GM19023 (cell line): ENCODE measurements around the gene ALCAM.

Source experiments
- ATAC-seq: cut with Tn5 transposase; IDR thresholded peaks from one replicate; pipeline ENCODE4 v1.9.1; 2021; ENCODE audit warnings: mild to moderate bottlenecking, moderate library complexity; ENCODE audit not compliant: unreplicated experiment

ALCAM gene

GRCh38 chr3:105423397-105423796 lies 56.7 kb downstream of the ALCAM start:
- ATAC-seq, result no peak

DNA sequence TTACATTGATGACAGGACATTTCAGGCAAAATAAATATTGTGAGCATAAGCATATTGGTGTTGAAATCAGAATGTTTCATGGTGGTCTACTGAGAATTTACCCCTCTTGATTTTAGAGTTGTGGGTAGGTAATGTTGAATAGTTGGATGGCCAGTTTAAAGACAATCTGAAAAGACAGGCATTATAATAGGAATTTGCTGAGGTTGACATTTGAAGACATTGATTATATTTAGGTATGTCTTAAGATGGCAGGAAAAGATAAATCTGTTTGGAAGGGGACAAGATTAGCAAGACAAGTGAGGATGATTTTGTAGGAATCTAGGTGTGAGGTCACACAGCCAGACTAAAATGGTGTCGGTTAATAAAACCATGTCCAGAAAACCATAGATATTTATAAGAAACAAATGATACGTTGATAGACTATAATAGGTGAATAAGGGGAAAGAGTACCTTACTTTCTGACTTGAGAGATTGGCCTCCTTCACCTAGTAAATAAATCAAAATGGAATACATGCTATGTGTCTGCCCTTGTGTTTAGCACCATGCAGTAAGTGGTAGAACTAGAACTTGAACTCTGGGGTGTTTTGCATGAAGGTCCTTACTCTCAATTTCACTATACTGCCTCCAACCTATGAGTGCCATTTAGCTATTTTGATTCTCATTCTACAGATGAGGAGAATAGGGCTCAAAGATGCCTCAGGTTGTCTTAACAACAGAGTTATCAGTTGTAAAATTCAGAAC lies 57.9 kb downstream of the ALCAM start:
- no peak for ATAC-seq

DNA sequence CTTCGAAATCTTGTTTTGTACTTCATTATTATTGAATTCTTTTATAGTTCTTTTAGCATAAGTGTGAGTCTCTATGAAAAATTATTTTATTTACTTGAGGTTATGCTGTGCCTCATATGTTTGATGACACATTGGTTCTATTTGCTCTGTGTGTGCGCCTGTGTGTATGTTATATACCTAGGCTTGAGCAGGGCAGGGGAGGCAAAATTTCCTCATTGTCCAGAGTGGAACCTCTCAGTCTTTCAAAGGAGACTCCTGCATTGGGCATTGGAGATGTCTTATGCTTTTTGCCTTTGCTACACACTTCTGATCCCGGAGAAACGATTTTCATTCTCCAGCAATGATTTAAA lies 58.4 kb downstream of the ALCAM start:
- no peak for ATAC-seq

- no peak for ATAC-seq
Measured at GRCh38 chr3:105427332-105427731, 60.6 kb downstream of the ALCAM start.

- ATAC-seq, result no peak
Measured at GRCh38 chr3:105429034-105429762, 62.5 kb downstream of the ALCAM start.

GRCh38 chr3:105430455-105430854 lies 63.7 kb downstream of the ALCAM start:
- ATAC-seq, result no peak

DNA sequence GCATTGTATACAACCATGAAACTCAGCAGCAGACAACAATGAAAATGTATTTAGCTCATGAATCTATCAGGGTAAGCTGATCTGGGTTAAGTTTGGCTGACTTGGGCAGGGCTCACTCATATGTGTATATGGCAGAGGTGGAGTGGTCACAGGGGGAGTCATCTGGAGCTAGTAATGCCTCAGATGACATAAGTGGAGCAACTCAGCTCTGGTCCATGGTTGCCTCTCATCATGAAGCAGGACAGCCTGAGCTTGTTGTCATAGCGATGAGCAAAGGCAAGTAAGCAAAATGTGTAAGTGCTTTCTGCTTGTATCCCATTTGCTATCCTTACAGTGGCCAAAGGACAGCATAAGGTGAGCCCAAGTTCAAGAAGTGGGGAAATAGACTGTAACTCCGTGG lies 64.5 kb downstream of the ALCAM start:
- no peak for ATAC-seq

DNA sequence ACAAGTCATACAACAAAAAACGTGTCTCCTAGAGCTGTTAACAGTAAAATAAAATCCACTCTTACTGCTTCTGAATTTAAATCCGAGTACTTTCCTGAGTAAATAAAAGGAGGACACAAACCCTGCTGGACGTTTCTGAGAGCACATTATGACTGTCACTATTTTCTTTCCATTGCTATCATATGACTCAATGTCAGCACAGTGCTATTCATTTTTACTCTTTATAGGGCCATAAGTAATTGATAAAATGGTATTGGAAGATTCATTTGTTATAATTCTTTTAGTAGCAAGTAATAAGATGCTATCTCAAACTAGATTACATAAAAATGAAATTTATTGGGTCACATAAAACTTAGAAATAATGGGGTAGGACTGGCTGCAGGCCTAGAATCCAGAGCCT lies 68.6 kb downstream of the ALCAM start:
- no peak for ATAC-seq

GRCh38 chr3:105436687-105437086 lies 70.0 kb downstream of the ALCAM start:
- no peak for ATAC-seq

DNA sequence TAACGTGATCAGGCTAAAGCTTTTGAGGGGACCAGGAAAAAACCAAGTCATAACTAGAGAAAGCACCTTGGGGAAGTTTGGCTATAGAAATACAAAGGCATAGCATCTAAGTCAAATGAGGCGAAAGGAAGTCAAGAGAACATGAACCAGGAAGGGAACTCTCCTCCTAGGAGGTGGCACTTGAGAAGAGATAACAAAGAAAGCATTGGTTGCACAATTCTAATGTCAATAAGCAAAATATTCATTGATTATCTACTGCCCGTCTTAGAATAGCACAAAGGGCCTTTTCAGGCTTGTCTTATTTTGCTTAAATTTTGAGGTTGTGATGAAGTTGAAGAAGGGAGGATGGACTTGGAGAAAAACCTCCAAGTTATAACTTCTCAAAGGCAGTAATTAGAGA lies 73.4 kb downstream of the ALCAM start:
- ATAC-seq, result no peak

DNA sequence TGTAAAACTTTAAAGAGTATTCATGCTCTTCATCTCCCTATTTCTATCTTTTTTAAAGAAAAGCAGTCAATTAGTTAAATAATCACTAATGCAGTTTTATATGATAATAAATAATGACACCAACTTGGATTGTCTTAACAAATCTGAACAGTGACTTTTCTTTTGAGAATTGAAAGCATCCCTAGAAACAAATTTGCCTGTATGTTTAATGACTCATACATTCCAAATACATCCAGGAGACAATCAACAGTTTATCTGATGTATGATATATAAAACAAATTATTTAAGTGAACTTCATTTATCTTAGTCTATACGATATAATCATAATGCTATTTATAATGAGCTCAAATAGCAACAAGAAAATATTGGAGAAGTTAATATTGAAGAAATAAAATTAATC lies 78.0 kb downstream of the ALCAM start:
- no peak for ATAC-seq

DNA sequence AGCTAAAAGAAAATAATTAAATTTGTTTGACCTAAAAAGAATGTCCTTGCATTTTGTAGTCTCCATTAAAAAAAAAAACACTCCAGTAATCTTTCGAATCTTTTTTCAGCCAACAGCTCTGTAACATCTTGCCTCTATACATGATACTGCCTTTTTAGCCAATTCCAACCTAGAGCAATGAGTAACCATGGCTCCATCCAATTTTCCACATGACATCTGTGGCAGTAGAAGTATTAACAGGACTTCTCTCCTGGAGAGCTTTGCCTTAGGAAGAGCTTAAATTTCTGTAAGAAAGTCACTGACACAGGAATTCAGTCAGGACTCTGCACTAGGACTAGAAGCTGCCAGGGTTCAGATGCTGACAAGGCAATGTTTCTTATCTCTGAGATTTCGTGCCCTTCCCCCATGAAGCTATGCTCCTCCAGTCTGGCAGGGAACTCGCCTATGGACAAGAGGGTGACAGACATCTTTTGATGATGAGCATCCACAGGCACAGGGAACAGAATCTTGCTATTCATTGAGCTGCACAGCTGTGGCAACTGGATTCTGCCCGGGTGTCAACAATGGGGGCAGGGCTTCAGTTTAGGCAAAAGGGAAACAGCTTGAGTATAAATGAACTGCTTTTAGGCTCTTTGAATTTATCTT lies 81.8 kb downstream of the ALCAM start:
- ATAC-seq, result no peak

DNA sequence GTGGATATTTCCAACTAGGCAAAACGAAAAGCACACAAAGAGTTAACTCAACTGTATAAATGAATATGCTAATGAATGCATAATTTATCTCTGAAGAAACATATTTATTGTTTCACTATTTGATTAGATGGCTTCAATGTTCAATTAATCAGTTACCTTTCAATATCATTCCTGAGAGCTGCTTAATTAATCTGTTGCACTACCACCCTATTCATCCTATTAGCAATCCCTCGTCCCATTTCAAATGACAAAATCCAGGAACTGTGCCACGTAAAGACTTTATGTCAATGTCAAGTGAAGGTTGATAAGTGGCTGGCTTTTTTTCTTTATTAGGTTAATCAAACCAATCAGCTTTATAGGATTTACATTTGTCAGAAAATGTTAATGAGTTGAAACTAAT lies 82.7 kb downstream of the ALCAM start:
- no peak for ATAC-seq

- ATAC-seq, result no peak
Measured at GRCh38 chr3:105456017-105456416, 89.3 kb downstream of the ALCAM start.

DNA sequence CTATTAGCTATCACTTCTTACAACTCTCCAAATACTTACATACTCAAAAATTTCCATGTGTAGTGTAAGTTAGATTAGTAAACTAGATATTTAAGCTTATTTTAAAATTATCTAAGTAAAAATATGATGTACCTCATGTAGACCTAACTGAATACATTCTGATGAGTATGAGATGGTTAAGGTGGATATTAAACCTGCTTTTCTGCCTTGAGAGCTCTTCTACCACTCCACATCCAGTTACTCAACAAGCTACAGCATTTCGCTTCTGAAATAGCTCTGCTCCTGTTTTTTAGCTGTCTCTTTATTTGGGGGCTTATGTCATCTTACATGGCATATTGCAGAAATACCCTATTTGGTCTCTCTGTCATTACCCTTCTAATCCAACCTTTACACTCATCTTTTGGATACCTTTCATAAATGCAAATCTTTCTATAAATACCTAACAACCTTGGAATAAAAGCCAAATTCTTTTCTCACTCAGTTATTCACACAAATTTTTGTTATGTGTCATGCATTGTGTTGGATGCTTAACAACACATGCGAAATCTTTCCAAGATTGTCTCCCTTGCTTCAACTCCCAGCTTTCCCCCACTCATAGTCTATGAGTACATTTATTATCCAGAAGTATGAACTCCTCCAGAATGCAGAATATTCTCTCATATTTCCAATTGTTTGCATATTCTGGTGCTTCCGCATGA lies 92.0 kb downstream of the ALCAM start:
- ATAC-seq, result no peak

GRCh38 chr3:105459566-105460290 lies 93.0 kb downstream of the ALCAM start:
- ATAC-seq, result no peak

DNA sequence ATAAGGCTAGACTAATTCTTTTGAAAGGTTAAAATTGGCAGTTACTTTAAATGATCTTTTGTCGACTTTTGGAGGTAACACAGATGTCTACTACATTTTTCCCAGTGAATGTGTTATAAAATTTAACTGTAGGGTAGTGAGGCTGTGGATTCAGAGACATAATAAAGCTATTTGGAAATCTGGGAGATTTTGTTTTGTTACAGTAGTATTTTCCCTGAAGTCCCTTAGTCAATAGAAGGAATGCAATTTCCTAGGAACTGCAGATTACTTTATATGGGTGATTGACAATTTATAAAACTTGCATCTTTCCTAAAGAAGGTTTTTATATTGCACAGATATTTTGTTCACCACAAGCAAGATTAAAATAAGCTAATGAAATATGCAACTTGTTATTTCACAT lies 96.9 kb downstream of the ALCAM start:
- no peak for ATAC-seq

DNA sequence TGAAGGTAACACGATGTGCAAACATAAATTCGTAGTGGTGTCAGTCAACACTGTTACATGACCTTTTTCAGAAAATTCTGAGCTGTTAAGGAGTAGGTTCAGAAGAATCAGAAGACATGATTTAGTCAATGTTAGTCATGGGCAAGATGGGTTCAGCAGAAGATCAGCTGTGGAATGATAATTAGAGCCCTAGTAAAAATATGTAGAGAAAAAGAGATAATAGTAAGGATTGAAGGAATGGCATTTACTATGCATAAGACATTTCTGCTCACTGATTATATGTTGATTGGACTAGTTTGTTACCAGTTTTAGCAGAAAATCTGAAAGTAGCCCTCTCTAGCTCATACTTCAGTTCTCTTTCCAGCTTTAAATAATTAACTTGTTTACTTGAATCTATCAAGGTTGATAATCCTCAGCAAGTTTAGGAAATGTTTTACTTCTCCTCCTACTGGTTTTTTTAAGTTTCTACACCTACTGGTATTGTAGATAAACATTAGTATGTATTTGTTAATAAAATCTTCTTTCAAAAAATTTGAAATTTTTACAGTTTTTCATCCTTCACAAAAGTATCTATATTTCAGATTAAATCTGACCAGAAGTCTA lies 98.6 kb downstream of the ALCAM start:
- ATAC-seq, result no peak

- ATAC-seq, result no peak
Measured at GRCh38 chr3:105466072-105466471, 99.4 kb downstream of the ALCAM start.
